Dermis blood vessel endothelial cell (primary cell): ENCODE measurements around the gene PPOX. TPM values are rescaled to one million over a fixed set of nuclear protein-coding genes. Genes with fewer than 3 reads are reported as not detected.

ENCODE experiments used
- total RNA-seq: library from RNA; depleted of rRNA; stranded (reverse); fragments of >200 nt; gene quantifications from 2 replicates; pipeline ENCODE4 v1.2.3, GENCODE V29; 2014

PPOX gene
- total RNA-seq, 1 donor from 2014 or later: 18.0 TPM

Other genes with a start within 250 kb of the PPOX start
- not detected in 2 replicates for gene ITLN2, start 211.6 kb upstream of the PPOX start, total RNA-seq
- gene F11R, start 145.3 kb upstream of the PPOX start, total RNA-seq: 304 and 318 TPM in 2 replicates
- 1.4 and 6.8 TPM in 2 replicates for gene TSTD1, start 127.5 kb upstream of the PPOX start, total RNA-seq
- gene USF1, start 120.4 kb upstream of the PPOX start, total RNA-seq: 94.3 and 125 TPM in 2 replicates
- not detected in 2 replicates for gene ARHGAP30, start 96.5 kb upstream of the PPOX start, total RNA-seq
- gene NECTIN4, start 76.9 kb upstream of the PPOX start, total RNA-seq: 0.17 and 0.28 TPM in 2 replicates
- gene KLHDC9, start 68.1 kb upstream of the PPOX start, total RNA-seq: 0.93 and 1.5 TPM in 2 replicates
- gene PFDN2, start 48.4 kb upstream of the PPOX start, total RNA-seq: 30.2 and 42.7 TPM in 2 replicates
- gene NIT1, start 48.3 kb upstream of the PPOX start, total RNA-seq: 11.6 and 17.5 TPM in 2 replicates
- 39.1 and 64.8 TPM in 2 replicates for gene DEDD, start 33.8 kb upstream of the PPOX start, total RNA-seq
- gene UFC1, start 12.4 kb upstream of the PPOX start, total RNA-seq: 119 and 134 TPM in 2 replicates
- 5.4 and 12.8 TPM in 2 replicates for gene USP21, start 6.9 kb upstream of the PPOX start, total RNA-seq
- gene B4GALT3, start 11.1 kb downstream of the PPOX start, total RNA-seq: 24.8 and 44.1 TPM in 2 replicates
- 19.7 and 38.9 TPM in 2 replicates for gene ADAMTS4, start 32.6 kb downstream of the PPOX start, total RNA-seq
- gene NDUFS2, start 35.9 kb downstream of the PPOX start, total RNA-seq: 154 and 208 TPM in 2 replicates
- 0.19 TPM in 1 of 2 replicates, not detected in the other for gene FCER1G, start 48.9 kb downstream of the PPOX start, total RNA-seq
- gene APOA2, start 57.2 kb downstream of the PPOX start, total RNA-seq: not detected in 2 replicates
- gene TOMM40L, start 59.6 kb downstream of the PPOX start, total RNA-seq: 14.8 and 23.6 TPM in 2 replicates
- not detected in 2 replicates for gene NR1I3, start 71.8 kb downstream of the PPOX start, total RNA-seq
- not detected in 2 replicates for gene PCP4L1, start 92.3 kb downstream of the PPOX start, total RNA-seq
- 0.68 and 1.0 TPM in 2 replicates for gene MPZ, start 143.5 kb downstream of the PPOX start, total RNA-seq
- 20.1 and 34.2 TPM in 2 replicates for gene SDHC, start 148.0 kb downstream of the PPOX start, total RNA-seq
- not detected in 2 replicates for gene CFAP126, start 201.4 kb downstream of the PPOX start, total RNA-seq